Natural killer cell (primary cell): ENCODE data around the gene STON1. TPM values are rescaled to one million over a fixed set of nuclear protein-coding genes. Genes with fewer than 3 reads are reported as not detected.

Experiments used
- ATAC-seq, 3 donors: fragments of 150-1000 bp in 2 of 3; fragments of 200-7000 bp in 1 of 3; cut with Tn5 transposase; 1 replicate in 1 of 3; 2 replicates in 2 of 3; pipeline ENCODE4 v1.10.0; 2021; ENCODE audit warnings: mild to moderate bottlenecking in 2 of 3, moderate library complexity in 2 of 3
- DNase-seq, 2 donors: peaks; one replicate each; pipeline versions ENCODE4 v3.0.0 to v3.0.0-alpha.2; 2013 to 2021; ENCODE audit warnings: mixed read lengths in 1 of 2
- H3K27ac ChIP-seq: one replicate; pipeline ENCODE4 v1.5.1; 2013; ENCODE audit warnings: mild to moderate bottlenecking, low read length
- H3K27me3 ChIP-seq: one replicate; pipeline ENCODE4 v1.6.1; 2013; ENCODE audit warnings: low read length; ENCODE audit not compliant: control insufficient read depth, insufficient read depth
- H3K36me3 ChIP-seq: one replicate; pipeline ENCODE4 v1.6.1; 2013; ENCODE audit warnings: low read length; ENCODE audit not compliant: control insufficient read depth, insufficient read depth
- H3K4me1 ChIP-seq: one replicate; pipeline ENCODE4 v1.6.1; 2013; ENCODE audit warnings: low read length; ENCODE audit not compliant: control insufficient read depth, insufficient read depth
- H3K4me3 ChIP-seq: one replicate; pipeline ENCODE4 v1.5.1; 2013; ENCODE audit warnings: low read length
- H3K9me3 ChIP-seq: one replicate; pipeline ENCODE4 v1.6.1; 2013; ENCODE audit warnings: low read length; ENCODE audit not compliant: control insufficient read depth, insufficient read depth
- H3K27ac Mint-ChIP-seq, 2 donors: one replicate each; pipeline ENCODE4 v1.8.0; 2022; ENCODE audit warnings: mild to moderate bottlenecking in 2 of 2, mixed read lengths in 2 of 2, moderate library complexity in 1 of 2
- H3K27me3 Mint-ChIP-seq, 2 donors: one replicate each; pipeline ENCODE4 v1.8.0; 2022; ENCODE audit warnings: low read depth in 2 of 2, mixed read lengths in 2 of 2
- H3K36me3 Mint-ChIP-seq: one replicate; pipeline ENCODE4 v1.8.0; 2022; ENCODE audit warnings: mixed read lengths
- H3K4me1 Mint-ChIP-seq, 2 donors: one replicate each; pipeline ENCODE4 v1.8.0; 2022; ENCODE audit warnings: mixed read lengths in 2 of 2
- H3K4me3 Mint-ChIP-seq: one replicate; pipeline ENCODE4 v1.8.0; 2022; ENCODE audit warnings: mild to moderate bottlenecking, moderate library complexity, mixed read lengths
- H3K9me3 Mint-ChIP-seq, 2 donors: one replicate each; pipeline ENCODE4 v1.8.0; 2022; ENCODE audit warnings: mixed read lengths in 2 of 2
- CTCF ChIP-seq: fragments of 200-600 bp; IDR thresholded peaks from one replicate; pipeline ENCODE4 v1.8.0; 2022; ENCODE audit warnings: antibody characterized with exemption
- WGBS: methylation state at CpG from one replicate; pipeline ENCODE4 v1.1.7; 2013; ENCODE audit warnings: missing lambda C conversion rate; ENCODE audit not compliant: insufficient coverage; 5-methylcytosine and 5-hydroxymethylcytosine counted together
- intact Hi-C: fragments of 100-400 bp; cut with micrococcal nuclease; formaldehyde crosslinking; loops from one replicate; pipeline ENCODE4 v1.14.2; 2022
- total RNA-seq, 4 donors: library from RNA; stranded (reverse); fragments of 120-200 nt in 1 of 4; gene quantifications; one replicate each; pipeline versions ENCODE4 v1.2.3 to v1.2.4, GENCODE V29; 2013 to 2022

STON1 gene
- total RNA-seq, 3 donors from 2014 or later (not counting 1 experiment from before 2014, with no cell fraction given): 1.8 to 4.5 (median 3.0) TPM

- no peaks in the 10 kb centered on the region for H3K36me3 Mint-ChIP-seq
- H3K27me3 Mint-ChIP-seq: peaks cover 5 to 13% of the 10 kb centered on the region in 2 donors
- no peaks in the 10 kb centered on the region for H3K9me3 Mint-ChIP-seq
- intact Hi-C loops: no loop called here
- Histone ChIP-seq H3K27ac (no peak overlapping the region), H3K36me3 (no peaks in the 10 kb centered on the region), H3K4me1 (no peaks in the 10 kb centered on the region), H3K9me3 (no peaks in the 10 kb centered on the region), H3K27me3 (peaks cover 3% of the 10 kb centered on the region), H3K4me3 (no peak overlapping the region)
- 92% methylated on average over 1 of the region's 2 CpGs for WGBS
- ATAC-seq (no peak), DNase-seq (no peak)
- TF ChIP-seq CTCF: no peak
- H3K4me1 Mint-ChIP-seq: no peaks in the 10 kb centered on the region
- no peak overlapping the region for H3K4me3 Mint-ChIP-seq
- no peak overlapping the region for H3K27ac Mint-ChIP-seq
Measured at GRCh38 chr2:48597492-48597891, 67.5 kb downstream of the STON1 start.

GRCh38 chr2:48600204-48600813, 70.4 kb downstream of the STON1 start:
- Histone ChIP-seq H3K4me1 (no peaks in the 10 kb centered on the region), H3K36me3 (no peaks in the 10 kb centered on the region), H3K4me3 (no peak overlapping the region), H3K27ac (no peak overlapping the region), H3K27me3 (peaks cover 3% of the 10 kb centered on the region), H3K9me3 (no peaks in the 10 kb centered on the region)
- peak; percentile 59 for TF ChIP-seq CTCF
- peak in 1 of 2 donors; percentile 27 for DNase-seq
- peaks cover 7% of the 10 kb centered on the region in 2 donors for H3K27me3 Mint-ChIP-seq
- intact Hi-C loops: loop anchor here (5.0 to 10.0 kb wide), 2 partner anchors 1544 to 1892 kb away; no protein-coding TSS in a partner anchor
- H3K4me3 Mint-ChIP-seq: no peak overlapping the region
- H3K9me3 Mint-ChIP-seq: no peaks in the 10 kb centered on the region
- H3K27ac Mint-ChIP-seq: no peak overlapping the region
- 40% methylated on average over 4 of the region's 4 CpGs for WGBS
- ATAC-seq: no peak
- no peaks in the 10 kb centered on the region for H3K36me3 Mint-ChIP-seq
- no peaks in the 10 kb centered on the region for H3K4me1 Mint-ChIP-seq

GRCh38 chr2:48600917-48601316, 71.0 kb downstream of the STON1 start:
- Mint-ChIP-seq H3K4me3 (no peak overlapping the region), H3K4me1 (no peaks in the 10 kb centered on the region), H3K36me3 (no peaks in the 10 kb centered on the region), H3K9me3 (no peaks in the 10 kb centered on the region), H3K27ac (no peak overlapping the region), H3K27me3 (peaks cover 5 to 7% of the 10 kb centered on the region in 2 donors)
- DNase-seq (no peak), ATAC-seq (no peak)
- H3K27ac ChIP-seq: no peak overlapping the region
- 93% methylated on average over 3 of the region's 3 CpGs for WGBS
- intact Hi-C loops: loop anchor here (5.0 to 10.0 kb wide), 2 partner anchors 1544 to 1891 kb away; no protein-coding TSS in a partner anchor
- TF ChIP-seq CTCF: no peak
- peaks cover 3% of the 10 kb centered on the region for H3K27me3 ChIP-seq
- no peaks in the 10 kb centered on the region for H3K36me3 ChIP-seq
- no peak overlapping the region for H3K4me3 ChIP-seq
- no peaks in the 10 kb centered on the region for H3K9me3 ChIP-seq
- H3K4me1 ChIP-seq: no peaks in the 10 kb centered on the region

- no peaks in the 10 kb centered on the region for H3K9me3 Mint-ChIP-seq
- no peak overlapping the region for H3K27ac Mint-ChIP-seq
- DNase-seq (no peak), ATAC-seq (peak in 1 of 3 donors; percentile 31)
- H3K27ac ChIP-seq: no peak overlapping the region
- no peaks in the 10 kb centered on the region for H3K4me1 Mint-ChIP-seq
- no peaks in the 10 kb centered on the region for H3K36me3 Mint-ChIP-seq
- TF ChIP-seq CTCF: no peak
- H3K27me3 Mint-ChIP-seq: peaks cover 5 to 7% of the 10 kb centered on the region in 2 donors
- H3K9me3 ChIP-seq: no peaks in the 10 kb centered on the region
- intact Hi-C loops: loop anchor here (5.0 to 10.0 kb wide), 2 partner anchors 1543 to 1891 kb away; no protein-coding TSS in a partner anchor
- H3K4me3 Mint-ChIP-seq: no peak overlapping the region
- no peaks in the 10 kb centered on the region for H3K4me1 ChIP-seq
- WGBS: 66% methylated on average over 7 of the region's 7 CpGs
- peaks cover 3% of the 10 kb centered on the region for H3K27me3 ChIP-seq
- no peaks in the 10 kb centered on the region for H3K36me3 ChIP-seq
- no peak overlapping the region for H3K4me3 ChIP-seq
Measured at GRCh38 chr2:48601349-48601748, 71.4 kb downstream of the STON1 start.
